Measurements from ENCODE around the gene ZNF883.

ZNF883 gene

DNA sequence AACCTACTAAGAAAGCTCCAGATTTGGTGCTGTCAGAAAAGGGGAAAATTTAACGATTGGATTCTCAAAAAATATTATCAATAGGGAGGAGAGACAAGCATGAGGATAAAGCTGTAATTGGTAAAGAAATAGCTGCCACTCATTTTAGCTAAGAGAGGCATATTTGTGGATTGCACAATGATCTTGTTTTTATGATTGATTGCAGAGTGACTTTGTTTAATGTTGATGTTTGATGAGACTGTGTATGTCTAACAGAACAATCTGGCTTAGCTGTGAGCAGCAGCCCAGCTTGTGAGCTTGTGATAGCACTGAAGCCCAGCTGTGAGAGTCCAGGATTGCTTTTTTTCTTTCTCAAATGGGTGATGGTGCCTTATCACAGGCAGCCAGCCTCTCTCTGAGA, 56.4 kb downstream of the ZNF883 start:
- ATAC-seq: no peak
- TF ChIP-seq RARB (CRISPR knock-in tag; IDR thresholded peaks at IDR 0.05): no peak
- TF ChIP-seq TCF4 (CRISPR knock-in tag; IDR thresholded peaks at IDR 0.05; ENCODE audit: borderline replicate concordance): no peak
- no peak for TF ChIP-seq ZNF70 (CRISPR knock-in tag; IDR thresholded peaks at IDR 0.05)
- no peak for TF ChIP-seq POU6F1 (CRISPR knock-in tag; IDR thresholded peaks at IDR 0.05; ENCODE audit: borderline replicate concordance, low read depth)
- no peak for TF ChIP-seq CSDC2 (CRISPR knock-in tag; IDR thresholded peaks at IDR 0.05)
- TF ChIP-seq ZNF565 (CRISPR knock-in tag; conservative IDR thresholded peaks at IDR 0.05; ENCODE audit: low read depth): no peak
- no peak for TF ChIP-seq ZC3H10 (CRISPR knock-in tag; IDR thresholded peaks at IDR 0.05)
- TF ChIP-seq ZNF8 (CRISPR knock-in tag; IDR thresholded peaks at IDR 0.05): no peak
- no peak for TF ChIP-seq ARNTL (CRISPR knock-in tag; IDR thresholded peaks at IDR 0.05; ENCODE audit: borderline replicate concordance, low read depth)
- TF ChIP-seq ESRRG (CRISPR knock-in tag; IDR thresholded peaks at IDR 0.05): no peak
- no peak for TF ChIP-seq BACH2 (CRISPR knock-in tag; IDR thresholded peaks at IDR 0.05; ENCODE audit: borderline replicate concordance)

DNA sequence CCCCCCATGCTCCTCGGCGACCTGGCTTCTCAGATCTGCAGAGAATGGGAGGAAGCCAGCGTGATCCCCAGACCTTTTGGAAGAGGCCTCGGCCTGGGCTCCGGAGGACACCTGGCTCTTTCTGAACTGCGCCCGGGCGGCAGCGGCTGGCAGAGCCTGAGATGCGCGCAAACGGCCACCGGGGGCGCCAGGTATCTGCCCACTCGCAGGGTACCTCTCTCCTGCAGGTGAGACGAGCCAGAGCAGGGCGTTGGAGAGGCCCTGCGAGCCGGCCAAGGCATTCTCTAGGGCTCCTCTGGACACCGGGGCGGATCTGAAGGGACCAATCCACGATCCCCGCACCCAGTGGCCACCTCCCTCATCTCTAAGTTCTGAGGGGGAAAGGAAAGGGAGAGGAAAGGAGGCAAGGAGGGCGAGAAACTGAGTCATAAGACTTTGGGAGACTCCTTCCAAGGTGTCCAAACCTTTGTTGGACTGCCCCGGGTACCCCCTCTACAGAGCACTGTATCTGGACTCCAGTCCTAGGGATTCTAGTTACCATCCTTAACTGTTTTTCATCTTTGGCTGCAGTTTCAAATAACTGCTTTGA, 66.3 kb downstream of the ZNF883 start:
- no peak for TF ChIP-seq OSR1 (CRISPR knock-in tag; IDR thresholded peaks at IDR 0.05)
- TF ChIP-seq TSHZ2 (CRISPR knock-in tag; IDR thresholded peaks at IDR 0.05): no peak
- no peak for TF ChIP-seq ZFP30 (CRISPR knock-in tag; IDR thresholded peaks at IDR 0.05)
- no peak for TF ChIP-seq CSDC2 (CRISPR knock-in tag; IDR thresholded peaks at IDR 0.05)
- no peak for TF ChIP-seq ZNF565 (CRISPR knock-in tag; conservative IDR thresholded peaks at IDR 0.05; ENCODE audit: low read depth)
- no peak for TF ChIP-seq RARB (CRISPR knock-in tag; IDR thresholded peaks at IDR 0.05)
- no peak for TF ChIP-seq ARNTL (CRISPR knock-in tag; IDR thresholded peaks at IDR 0.05; ENCODE audit: borderline replicate concordance, low read depth)
- no peak for TF ChIP-seq TCF4 (CRISPR knock-in tag; IDR thresholded peaks at IDR 0.05; ENCODE audit: borderline replicate concordance)
- TF ChIP-seq PATZ1 (CRISPR knock-in tag; IDR thresholded peaks at IDR 0.05; ENCODE audit: borderline replicate concordance): no peak
- TF ChIP-seq ISL1 (CRISPR knock-in tag; IDR thresholded peaks at IDR 0.05): no peak
- TF ChIP-seq POU6F1 (CRISPR knock-in tag; IDR thresholded peaks at IDR 0.05; ENCODE audit: borderline replicate concordance, low read depth): no peak
- TF ChIP-seq CSRNP3 (CRISPR knock-in tag; IDR thresholded peaks at IDR 0.05): no peak
- no peak for TF ChIP-seq ESRRG (CRISPR knock-in tag; IDR thresholded peaks at IDR 0.05)
- TF ChIP-seq GLIS3 (CRISPR knock-in tag; IDR thresholded peaks at IDR 0.05): no peak
- no peak for TF ChIP-seq TOX (CRISPR knock-in tag; IDR thresholded peaks at IDR 0.05; ENCODE audit: borderline replicate concordance)
- TF ChIP-seq SNAI2 (CRISPR knock-in tag; IDR thresholded peaks at IDR 0.05): no peak
- ATAC-seq: peak; percentile 51; the same call in 2 of the 3 replicates

GRCh38 chr9:112939418-112939817, 72.6 kb downstream of the ZNF883 start:
- ATAC-seq: no peak
- TF ChIP-seq GLIS3 (CRISPR knock-in tag; IDR thresholded peaks at IDR 0.05) (no peak), OSR1 (CRISPR knock-in tag; IDR thresholded peaks at IDR 0.05) (no peak), CREB5 (CRISPR knock-in tag; IDR thresholded peaks at IDR 0.05; ENCODE audit: low read depth) (no peak), TSHZ2 (CRISPR knock-in tag; IDR thresholded peaks at IDR 0.05) (no peak), ZFP30 (CRISPR knock-in tag; IDR thresholded peaks at IDR 0.05) (no peak), ZNF8 (CRISPR knock-in tag; IDR thresholded peaks at IDR 0.05) (no peak), ZNF70 (CRISPR knock-in tag; IDR thresholded peaks at IDR 0.05) (no peak), POU6F1 (CRISPR knock-in tag; IDR thresholded peaks at IDR 0.05; ENCODE audit: borderline replicate concordance, low read depth) (no peak)

Data from SK-N-SH treated with all-trans-retinoic acid at 6 μM for 48 hours (cell line).